HepG2 (cell line): Measurements from ENCODE around the gene RBM14. TPM values are rescaled to one million over a fixed set of nuclear protein-coding genes. Genes with fewer than 3 reads are reported as not detected.

Source experiments
- CEBPB ChIP-seq: IDR thresholded peaks from 2 replicates; pipeline ENCODE4 v1.6.1; 2011; ENCODE audit warnings: low read depth, low read length, improper control_type of control experiment, borderline replicate concordance
- ELF3 ChIP-seq: IDR thresholded peaks from 2 replicates; pipeline ENCODE4 v1.6.1; 2016; ENCODE audit warnings: missing genetic modification reagents, missing compliant biosample characterization
- HNRNPL ChIP-seq: fragments of 200-400 bp; formaldehyde crosslinking; IDR thresholded peaks from 2 replicates; pipeline ENCODE4 v1.6.1; 2017; ENCODE audit warnings: mild to moderate bottlenecking, low read depth, low read length
- MEIS1 ChIP-seq: sonication (generic); formaldehyde crosslinking; IDR thresholded peaks from 2 replicates; pipeline ENCODE4 v1.9.0; 2021; ENCODE audit warnings: mild to moderate bottlenecking, missing genetic modification reagents, moderate library complexity, borderline replicate concordance
- NKX3-1 ChIP-seq: sonication (generic); formaldehyde crosslinking; IDR thresholded peaks from 2 replicates; pipeline ENCODE4 v1.5.0; 2020; ENCODE audit warnings: missing genetic modification reagents
- NONO ChIP-seq, 2 experiments: fragments of 450-650 bp in 1 of 2; sonication (generic) in 1 of 2; formaldehyde crosslinking in 1 of 2; IDR thresholded peaks in 1 of 2; conservative IDR thresholded peaks in 1 of 2; 2 replicates each; pipeline versions ENCODE4 v1.6.1 to v1.8.0; 2017 to 2022; ENCODE audit warnings: mild to moderate bottlenecking in 1 of 2, missing genetic modification reagents in 1 of 2, moderate library complexity in 1 of 2
- POLR2G ChIP-seq: fragments of 200-400 bp; formaldehyde crosslinking; IDR thresholded peaks from 2 replicates; pipeline ENCODE4 v1.6.1; 2018; ENCODE audit warnings: mild to moderate bottlenecking, low read depth, low read length, moderate library complexity
- RXRA ChIP-seq: sonication (generic); formaldehyde crosslinking; IDR thresholded peaks from 2 replicates; pipeline ENCODE4 v1.5.1; 2020; ENCODE audit warnings: missing genetic modification reagents
- SOX6 ChIP-seq, 2 experiments: fragments of 450-650 bp in 1 of 2; sonication (generic) in 1 of 2; formaldehyde crosslinking in 1 of 2; IDR thresholded peaks; 2 replicates each; pipeline versions ENCODE4 v1.4.0 to v1.6.1; 2017 to 2020; ENCODE audit warnings: antibody characterized with exemption in 1 of 2, mild to moderate bottlenecking in 1 of 2, missing genetic modification reagents in 1 of 2
- TAF1 ChIP-seq: sonication (generic); formaldehyde crosslinking; IDR thresholded peaks from 2 replicates; pipeline ENCODE4 v1.4.0; 2020; ENCODE audit warnings: missing genetic modification reagents
- ZNF326 ChIP-seq: sonication (generic); formaldehyde crosslinking; IDR thresholded peaks from 2 replicates; pipeline ENCODE4 v1.4.0; 2020; ENCODE audit warnings: missing genetic modification reagents, borderline replicate concordance
- ZNF329 ChIP-seq: sonication (generic); formaldehyde crosslinking; IDR thresholded peaks from 2 replicates; pipeline ENCODE4 v1.9.0; 2021; ENCODE audit warnings: low read depth, mild to moderate bottlenecking, missing genetic modification reagents
- ZNF672 ChIP-seq: sonication (generic); formaldehyde crosslinking; IDR thresholded peaks from 2 replicates; pipeline ENCODE4 v1.8.1; 2022; ENCODE audit warnings: missing genetic modification reagents
- polyA plus RNA-seq, 8 experiments: library from polyadenylated mRNA; depleted of rRNA in 3 of 8; stranded (reverse) in 7 of 8; unstranded in 1 of 8; fragments of >200 nt; fragmentation: Illumina TruSeq in 4 of 8; extraction: Trizol in 4 of 8; gene quantifications; 2 replicates each; pipeline versions ENCODE4 v1.2.1 to v1.2.3, GENCODE V29; 2011 to 2016; ENCODE audit warnings: low read depth in 4 of 8, missing spikeins in 1 of 8, mixed read lengths in 1 of 8; ENCODE audit not compliant: insufficient read depth in 1 of 8
- total RNA-seq, 5 experiments: library from RNA; depleted of rRNA; stranded (reverse); fragments of >200 nt; fragmentation: Illumina TruSeq; extraction: Trizol; gene quantifications; 2 replicates each; pipeline ENCODE4 v1.2.3, GENCODE V29; 2016; ENCODE audit warnings: low read depth in 1 of 5
- TF ChIP-seq, protein P1 (sequence below): sonication (generic); formaldehyde crosslinking; IDR thresholded peaks from 2 replicates; pipeline ENCODE4 v1.8.0; 2022; ENCODE audit warnings: missing genetic modification reagents, mild to moderate bottlenecking, borderline replicate concordance
- TF ChIP-seq, protein P2 (sequence below): sonication (generic); formaldehyde crosslinking; IDR thresholded peaks from 2 replicates; pipeline ENCODE4 v1.8.0; 2022; ENCODE audit warnings: mild to moderate bottlenecking, missing genetic modification reagents, moderate library complexity
- TF ChIP-seq, protein P3 (sequence below): sonication (generic); formaldehyde crosslinking; IDR thresholded peaks from 2 replicates; pipeline ENCODE4 v1.4.0; 2020; ENCODE audit warnings: missing genetic modification reagents
- TF ChIP-seq, protein P4 (sequence below): sonication (generic); IDR thresholded peaks from 2 replicates; pipeline ENCODE4 v1.6.1; 2016; ENCODE audit warnings: low read depth, borderline replicate concordance
- TF ChIP-seq, protein P5 (sequence below): sonication (generic); formaldehyde crosslinking; IDR thresholded peaks from 2 replicates; pipeline ENCODE4 v1.4.0; 2020; ENCODE audit warnings: mild to moderate bottlenecking, missing genetic modification reagents

RBM14 gene
- total and polyA plus RNA-seq, 2 of the 13 experiments (the other 11 are each of a cell fraction or from before 2014, with no cell fraction given): 12.7 to 44.1 TPM

DNA sequence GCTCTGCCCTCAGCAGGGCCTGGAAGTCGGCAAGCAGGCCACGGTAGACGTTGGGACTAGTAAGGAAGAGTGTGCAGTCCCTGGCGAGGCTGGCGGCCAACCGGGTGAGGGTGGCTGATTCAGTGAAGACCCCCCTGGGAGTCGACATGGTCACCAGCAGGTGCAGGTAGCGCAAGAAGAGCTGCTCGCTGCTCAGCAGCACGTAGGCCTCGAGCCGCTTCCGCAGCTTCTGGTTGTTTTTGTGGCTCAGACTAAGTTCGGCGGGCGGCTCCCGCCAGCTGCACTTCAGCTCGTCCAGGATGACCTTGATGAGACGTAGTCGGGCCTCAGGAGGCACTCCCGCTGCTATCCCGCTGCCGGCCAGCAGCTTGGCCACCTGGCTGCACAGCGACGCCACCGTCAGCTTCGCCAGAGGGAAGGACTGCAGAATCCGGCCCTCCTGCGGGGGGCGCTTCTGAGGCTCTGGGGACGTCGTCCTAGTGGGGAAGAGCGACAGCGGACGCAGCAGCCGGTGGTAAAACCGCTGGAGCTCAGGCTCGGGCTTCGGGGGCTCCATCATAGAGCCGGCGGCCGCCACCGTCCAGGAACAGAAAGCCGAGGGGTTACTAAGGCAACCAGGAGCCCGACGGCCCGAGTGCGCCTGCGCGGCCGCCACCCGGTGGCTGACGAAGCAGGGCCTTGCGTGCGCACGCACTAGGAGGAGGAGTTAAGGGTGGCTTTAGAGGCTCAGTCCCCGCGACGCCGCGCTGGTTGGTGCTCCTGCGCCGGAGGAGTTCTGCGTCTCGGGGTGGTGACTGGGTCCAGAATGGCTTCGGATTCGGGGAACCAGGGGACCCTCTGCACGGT is 23.8 kb upstream of the RBM14 start, which contains the start of the genes CCDC87 and CCS (continued):
- TF ChIP-seq, protein P1, sequence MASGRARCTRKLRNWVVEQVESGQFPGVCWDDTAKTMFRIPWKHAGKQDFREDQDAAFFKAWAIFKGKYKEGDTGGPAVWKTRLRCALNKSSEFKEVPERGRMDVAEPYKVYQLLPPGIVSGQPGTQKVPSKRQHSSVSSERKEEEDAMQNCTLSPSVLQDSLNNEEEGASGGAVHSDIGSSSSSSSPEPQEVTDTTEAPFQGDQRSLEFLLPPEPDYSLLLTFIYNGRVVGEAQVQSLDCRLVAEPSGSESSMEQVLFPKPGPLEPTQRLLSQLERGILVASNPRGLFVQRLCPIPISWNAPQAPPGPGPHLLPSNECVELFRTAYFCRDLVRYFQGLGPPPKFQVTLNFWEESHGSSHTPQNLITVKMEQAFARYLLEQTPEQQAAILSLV (CRISPR knock-in tag): peak; percentile 65; the same call in 1 of the 2 replicates
- TF ChIP-seq RXRA (CRISPR knock-in tag): peak; percentile 63; the same call in 1 of the 2 replicates
- peak; percentile 95 for TF ChIP-seq POLR2G
- TF ChIP-seq NKX3-1 (CRISPR knock-in tag): peak; percentile 44; the same call in 1 of the 2 replicates
- no peak for TF ChIP-seq NONO (IDR thresholded peaks at IDR 0.05)
- TF ChIP-seq NONO (CRISPR knock-in tag; conservative IDR thresholded peaks at IDR 0.05): peak; percentile 93
- TF ChIP-seq, protein P2, sequence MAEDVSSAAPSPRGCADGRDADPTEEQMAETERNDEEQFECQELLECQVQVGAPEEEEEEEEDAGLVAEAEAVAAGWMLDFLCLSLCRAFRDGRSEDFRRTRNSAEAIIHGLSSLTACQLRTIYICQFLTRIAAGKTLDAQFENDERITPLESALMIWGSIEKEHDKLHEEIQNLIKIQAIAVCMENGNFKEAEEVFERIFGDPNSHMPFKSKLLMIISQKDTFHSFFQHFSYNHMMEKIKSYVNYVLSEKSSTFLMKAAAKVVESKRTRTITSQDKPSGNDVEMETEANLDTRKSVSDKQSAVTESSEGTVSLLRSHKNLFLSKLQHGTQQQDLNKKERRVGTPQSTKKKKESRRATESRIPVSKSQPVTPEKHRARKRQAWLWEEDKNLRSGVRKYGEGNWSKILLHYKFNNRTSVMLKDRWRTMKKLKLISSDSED (CRISPR knock-in tag): no peak
- TF ChIP-seq, protein P3, sequence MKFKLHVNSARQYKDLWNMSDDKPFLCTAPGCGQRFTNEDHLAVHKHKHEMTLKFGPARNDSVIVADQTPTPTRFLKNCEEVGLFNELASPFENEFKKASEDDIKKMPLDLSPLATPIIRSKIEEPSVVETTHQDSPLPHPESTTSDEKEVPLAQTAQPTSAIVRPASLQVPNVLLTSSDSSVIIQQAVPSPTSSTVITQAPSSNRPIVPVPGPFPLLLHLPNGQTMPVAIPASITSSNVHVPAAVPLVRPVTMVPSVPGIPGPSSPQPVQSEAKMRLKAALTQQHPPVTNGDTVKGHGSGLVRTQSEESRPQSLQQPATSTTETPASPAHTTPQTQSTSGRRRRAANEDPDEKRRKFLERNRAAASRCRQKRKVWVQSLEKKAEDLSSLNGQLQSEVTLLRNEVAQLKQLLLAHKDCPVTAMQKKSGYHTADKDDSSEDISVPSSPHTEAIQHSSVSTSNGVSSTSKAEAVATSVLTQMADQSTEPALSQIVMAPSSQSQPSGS: no peak; the same call in 1 of the 2 replicates
- TF ChIP-seq CEBPB: no peak
- no peak for TF ChIP-seq MEIS1 (CRISPR knock-in tag)
- TF ChIP-seq, protein P4, sequence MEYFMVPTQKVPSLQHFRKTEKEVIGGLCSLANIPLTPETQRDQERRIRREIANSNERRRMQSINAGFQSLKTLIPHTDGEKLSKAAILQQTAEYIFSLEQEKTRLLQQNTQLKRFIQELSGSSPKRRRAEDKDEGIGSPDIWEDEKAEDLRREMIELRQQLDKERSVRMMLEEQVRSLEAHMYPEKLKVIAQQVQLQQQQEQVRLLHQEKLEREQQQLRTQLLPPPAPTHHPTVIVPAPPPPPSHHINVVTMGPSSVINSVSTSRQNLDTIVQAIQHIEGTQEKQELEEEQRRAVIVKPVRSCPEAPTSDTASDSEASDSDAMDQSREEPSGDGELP: peak; percentile 85; the same call in 1 of the 2 replicates
- TF ChIP-seq ZNF672: no peak
- no peak; the same call in 1 of the 2 replicates for TF ChIP-seq ZNF329 (CRISPR knock-in tag)
- TF ChIP-seq HNRNPL: no peak
- TF ChIP-seq ZNF326 (CRISPR knock-in tag): no peak
- TF ChIP-seq, protein P5, sequence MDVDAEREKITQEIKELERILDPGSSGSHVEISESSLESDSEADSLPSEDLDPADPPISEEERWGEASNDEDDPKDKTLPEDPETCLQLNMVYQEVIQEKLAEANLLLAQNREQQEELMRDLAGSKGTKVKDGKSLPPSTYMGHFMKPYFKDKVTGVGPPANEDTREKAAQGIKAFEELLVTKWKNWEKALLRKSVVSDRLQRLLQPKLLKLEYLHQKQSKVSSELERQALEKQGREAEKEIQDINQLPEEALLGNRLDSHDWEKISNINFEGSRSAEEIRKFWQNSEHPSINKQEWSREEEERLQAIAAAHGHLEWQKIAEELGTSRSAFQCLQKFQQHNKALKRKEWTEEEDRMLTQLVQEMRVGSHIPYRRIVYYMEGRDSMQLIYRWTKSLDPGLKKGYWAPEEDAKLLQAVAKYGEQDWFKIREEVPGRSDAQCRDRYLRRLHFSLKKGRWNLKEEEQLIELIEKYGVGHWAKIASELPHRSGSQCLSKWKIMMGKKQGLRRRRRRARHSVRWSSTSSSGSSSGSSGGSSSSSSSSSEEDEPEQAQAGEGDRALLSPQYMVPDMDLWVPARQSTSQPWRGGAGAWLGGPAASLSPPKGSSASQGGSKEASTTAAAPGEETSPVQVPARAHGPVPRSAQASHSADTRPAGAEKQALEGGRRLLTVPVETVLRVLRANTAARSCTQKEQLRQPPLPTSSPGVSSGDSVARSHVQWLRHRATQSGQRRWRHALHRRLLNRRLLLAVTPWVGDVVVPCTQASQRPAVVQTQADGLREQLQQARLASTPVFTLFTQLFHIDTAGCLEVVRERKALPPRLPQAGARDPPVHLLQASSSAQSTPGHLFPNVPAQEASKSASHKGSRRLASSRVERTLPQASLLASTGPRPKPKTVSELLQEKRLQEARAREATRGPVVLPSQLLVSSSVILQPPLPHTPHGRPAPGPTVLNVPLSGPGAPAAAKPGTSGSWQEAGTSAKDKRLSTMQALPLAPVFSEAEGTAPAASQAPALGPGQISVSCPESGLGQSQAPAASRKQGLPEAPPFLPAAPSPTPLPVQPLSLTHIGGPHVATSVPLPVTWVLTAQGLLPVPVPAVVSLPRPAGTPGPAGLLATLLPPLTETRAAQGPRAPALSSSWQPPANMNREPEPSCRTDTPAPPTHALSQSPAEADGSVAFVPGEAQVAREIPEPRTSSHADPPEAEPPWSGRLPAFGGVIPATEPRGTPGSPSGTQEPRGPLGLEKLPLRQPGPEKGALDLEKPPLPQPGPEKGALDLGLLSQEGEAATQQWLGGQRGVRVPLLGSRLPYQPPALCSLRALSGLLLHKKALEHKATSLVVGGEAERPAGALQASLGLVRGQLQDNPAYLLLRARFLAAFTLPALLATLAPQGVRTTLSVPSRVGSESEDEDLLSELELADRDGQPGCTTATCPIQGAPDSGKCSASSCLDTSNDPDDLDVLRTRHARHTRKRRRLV (CRISPR knock-in tag): no peak
- TF ChIP-seq SOX6 (IDR thresholded peaks at IDR 0.05): no peak
- TF ChIP-seq SOX6 (CRISPR knock-in tag; IDR thresholded peaks at IDR 0.05): peak; percentile 53; the same call in 1 of the 2 replicates
- TF ChIP-seq ELF3 (CRISPR knock-in tag): no peak; the same call in 1 of the 2 replicates
- peak; percentile 89 for TF ChIP-seq TAF1
